Right hindlimb (tissue), 1 donor: ENCODE data around the gene ARHGAP6.
"Not testable (repeated sequence)": the region's sequence is repeated elsewhere in the genome, so short reads cannot be mapped to it uniquely, and the experiment has no call there.

ENCODE experiments used
- DNase-seq: peaks from one replicate; pipeline ENCODE4 v3.0.0-alpha.2; 2018

The ARHGAP6 gene

GRCh38 chrX:11272290-11272689, 393.4 kb downstream of the ARHGAP6 start:
- no peak for DNase-seq

- DNase-seq: no peak
Observed at GRCh38 chrX:11269996-11270395, 395.7 kb downstream of the ARHGAP6 start.

GRCh38 chrX:11269006-11269405, 396.7 kb downstream of the ARHGAP6 start:
- DNase-seq: no peak

- DNase-seq: no peak
Observed at GRCh38 chrX:11267425-11267824, 398.3 kb downstream of the ARHGAP6 start.

GRCh38 chrX:11266573-11267003, 399.1 kb downstream of the ARHGAP6 start:
- DNase-seq: peak; percentile 23

- no peak for DNase-seq
Observed at GRCh38 chrX:11265352-11265751, 400.4 kb downstream of the ARHGAP6 start.

DNA sequence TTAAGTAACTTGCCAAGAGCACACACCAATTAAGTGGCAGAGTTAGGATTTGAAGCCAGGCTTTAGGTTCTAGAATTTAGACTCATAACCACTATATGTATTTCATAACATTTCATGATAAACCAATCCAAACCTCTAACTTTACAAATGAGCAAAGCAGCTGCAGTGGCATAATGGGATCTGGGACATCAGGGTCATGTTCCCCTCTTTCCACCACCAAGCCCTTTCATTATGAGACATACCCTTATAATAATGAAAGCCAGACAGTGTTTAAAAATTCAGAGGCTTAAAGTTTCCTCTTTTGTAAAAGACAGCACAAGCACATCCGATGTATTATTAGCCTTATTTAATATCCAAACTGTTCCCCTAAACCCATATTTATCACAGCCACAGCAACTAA, 400.8 kb downstream of the ARHGAP6 start:
- DNase-seq: no peak

DNA sequence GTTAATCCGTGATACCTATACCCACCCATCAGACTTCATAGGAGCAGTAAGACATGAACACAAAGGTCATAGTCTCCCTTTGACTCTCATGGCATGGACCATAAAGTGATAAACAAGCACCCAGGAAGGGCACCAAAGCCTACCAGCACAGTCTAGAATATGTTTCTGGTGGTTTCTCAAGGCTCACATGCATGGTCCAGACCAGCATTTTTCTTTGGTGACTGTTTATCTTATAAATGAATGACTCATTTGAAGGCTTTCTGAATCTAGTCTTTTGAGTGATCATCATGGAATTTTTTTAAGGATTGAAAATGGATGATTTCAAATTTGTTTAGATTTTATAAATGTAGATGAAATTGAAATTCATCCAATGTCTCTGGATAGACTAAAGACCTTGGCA, 404.5 kb downstream of the ARHGAP6 start:
- DNase-seq: no peak

- no peak for DNase-seq
Observed at GRCh38 chrX:11259437-11259836, 406.3 kb downstream of the ARHGAP6 start.

DNA sequence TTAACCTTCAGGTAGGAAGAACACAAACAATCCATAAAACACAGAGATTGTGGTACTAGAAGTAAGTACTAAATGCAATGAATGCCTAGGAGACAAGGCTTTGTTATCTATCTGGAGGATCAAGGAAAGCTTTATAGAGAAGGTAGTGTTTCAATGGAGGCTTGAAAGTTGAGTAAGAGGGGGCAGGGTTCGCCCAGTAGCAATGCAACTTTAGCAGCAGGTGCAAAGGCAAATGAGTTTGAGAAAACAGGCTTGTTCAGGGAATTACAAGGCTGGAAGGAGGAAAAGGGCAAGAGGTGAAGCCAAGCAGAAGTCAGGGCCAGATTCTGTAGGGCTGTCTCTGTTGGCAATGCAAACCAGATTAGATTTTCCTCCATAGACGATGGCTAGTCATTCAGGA, 408.0 kb downstream of the ARHGAP6 start:
- no peak for DNase-seq

DNA sequence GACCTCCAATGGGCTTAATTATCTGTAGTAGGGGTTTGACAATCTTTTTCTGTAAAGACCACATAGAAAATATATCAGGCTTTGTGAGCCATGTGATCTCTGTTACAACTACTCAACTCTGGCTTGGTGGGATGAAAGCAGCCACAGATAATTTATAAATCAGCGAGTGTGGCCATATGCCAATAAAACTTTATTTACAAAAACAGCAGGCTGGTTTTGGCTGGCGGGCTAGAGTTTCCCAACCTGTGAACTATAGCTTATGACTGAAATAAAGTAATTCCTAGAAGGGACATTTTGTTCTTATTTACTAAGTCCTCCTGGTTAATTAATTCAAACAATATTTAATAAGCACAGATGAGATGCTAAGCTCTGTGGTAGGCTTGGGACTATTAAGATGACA, 408.4 kb downstream of the ARHGAP6 start:
- no peak for DNase-seq

DNA sequence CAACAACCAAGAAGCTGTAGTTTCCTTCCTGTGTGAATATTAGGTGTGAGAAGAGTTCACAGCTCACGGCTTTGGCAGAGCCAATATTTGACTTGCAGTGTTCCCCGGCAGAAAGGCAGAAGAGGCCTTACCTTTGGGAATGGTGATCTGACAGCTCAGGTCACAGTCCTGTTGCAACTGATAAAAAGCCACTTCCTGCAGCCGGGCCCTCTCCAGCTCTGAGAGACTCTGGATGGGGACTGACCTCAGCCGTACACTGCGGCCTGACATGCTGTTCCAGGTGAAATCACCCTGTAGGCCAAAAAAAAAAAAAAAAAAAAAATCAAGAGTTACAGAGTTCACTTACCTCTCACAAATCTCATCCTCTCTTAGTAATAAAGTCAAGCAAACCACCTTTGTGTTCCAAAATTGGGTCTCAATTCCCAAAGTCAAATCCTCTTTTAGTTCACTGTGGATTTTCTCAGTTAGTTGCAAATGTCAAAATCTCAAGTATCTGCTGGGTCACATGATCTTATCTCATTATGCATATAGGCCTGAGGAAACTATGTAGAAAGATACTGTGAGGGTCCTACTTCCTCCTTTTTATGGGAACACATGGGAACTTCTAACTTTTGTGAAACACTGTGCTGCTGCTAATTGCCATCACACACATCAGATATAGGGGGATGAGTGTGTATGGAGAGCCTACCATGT, 411.2 kb downstream of the ARHGAP6 start:
- DNase-seq: no peak

DNA sequence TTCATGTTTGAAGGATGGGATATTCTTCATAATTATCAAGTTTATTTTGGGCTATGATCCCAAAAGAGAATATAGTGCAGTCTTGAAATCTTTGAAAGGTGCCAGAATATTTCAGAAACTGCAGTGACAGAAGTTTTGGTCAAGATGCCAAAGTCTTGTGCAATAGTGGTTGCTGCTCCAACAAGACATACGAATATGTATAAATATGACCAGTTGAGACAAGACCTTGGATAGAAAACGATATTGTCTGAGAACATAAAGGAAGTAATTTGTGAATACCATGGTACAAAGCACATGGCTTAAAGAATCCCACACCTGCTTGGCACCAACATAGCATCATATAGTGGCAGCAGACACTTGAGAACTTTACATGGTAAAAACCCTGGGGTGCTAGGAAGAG, 421.1 kb downstream of the ARHGAP6 start:
- peak; percentile 35 for DNase-seq

- DNase-seq: no peak
Observed at GRCh38 chrX:11242704-11243103, 423.0 kb downstream of the ARHGAP6 start.

DNA sequence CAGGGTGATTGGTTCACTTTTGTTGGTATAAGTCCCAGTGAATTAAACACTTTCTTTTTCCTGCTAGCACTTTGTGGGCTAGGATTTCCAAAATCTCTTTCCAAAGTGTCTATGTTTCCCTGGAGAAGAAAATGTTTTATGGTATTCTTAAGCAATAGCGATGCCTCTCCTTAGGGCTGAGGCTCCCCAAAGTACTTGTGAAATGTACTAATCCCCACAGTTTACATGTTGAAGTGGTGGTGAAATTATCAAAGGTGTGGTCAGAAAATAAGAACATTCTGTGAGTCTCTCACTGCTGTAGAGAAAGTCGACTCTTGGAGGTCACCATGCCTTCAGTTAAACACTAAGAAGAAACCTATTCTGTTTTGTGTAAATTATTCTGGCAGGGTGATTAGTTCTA, 424.0 kb downstream of the ARHGAP6 start:
- no peak for DNase-seq

DNA sequence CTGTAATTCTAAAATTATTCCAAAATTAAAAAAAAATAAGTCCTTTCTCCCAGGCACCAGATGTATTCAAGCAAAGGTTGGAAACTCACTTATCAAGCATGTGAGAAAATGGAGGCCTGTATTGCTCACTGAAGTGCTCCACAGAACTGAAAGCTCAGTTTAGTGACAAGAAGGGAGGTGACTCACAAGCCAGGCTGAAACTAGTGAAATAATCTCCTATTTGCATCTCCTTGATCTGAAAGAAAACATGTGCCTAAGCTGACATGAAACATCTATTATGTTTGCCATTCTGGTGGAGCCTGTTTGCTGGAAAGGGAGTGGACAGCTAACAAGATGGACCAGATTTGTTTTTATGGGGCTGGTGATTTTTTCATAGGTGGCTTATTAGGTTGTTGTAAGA, 426.5 kb downstream of the ARHGAP6 start:
- DNase-seq: no peak

- DNase-seq: not testable (repeated sequence)
Observed at GRCh38 chrX:11235377-11235776, 430.3 kb downstream of the ARHGAP6 start.

- DNase-seq: no peak
Observed at GRCh38 chrX:11215191-11215921, 450.4 kb downstream of the ARHGAP6 start.

- no peak for DNase-seq
Observed at GRCh38 chrX:11214346-11215190, 451.2 kb downstream of the ARHGAP6 start.

DNA sequence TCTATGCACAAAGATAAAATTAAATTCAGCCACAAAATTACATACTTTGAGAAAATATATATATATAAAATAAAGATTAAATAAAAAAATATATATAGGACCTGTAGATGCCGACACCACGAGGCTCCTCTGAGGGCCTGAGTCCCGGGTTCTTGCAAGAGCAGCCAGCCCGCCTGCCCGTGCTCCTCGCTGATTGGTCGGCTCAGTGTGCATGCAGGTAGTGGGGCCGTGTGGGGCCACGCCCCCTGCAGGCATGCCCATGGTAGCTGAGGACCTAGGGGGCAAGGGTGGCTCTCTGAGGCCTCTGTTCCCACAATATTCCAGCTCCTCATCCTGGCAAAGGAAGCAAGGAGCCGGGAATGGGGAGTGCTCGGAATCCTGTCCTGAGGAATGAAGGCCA, 453.0 kb downstream of the ARHGAP6 start:
- DNase-seq: no peak

- no peak for DNase-seq
Observed at GRCh38 chrX:11210415-11210801, 455.3 kb downstream of the ARHGAP6 start.

GRCh38 chrX:11209798-11210414, 455.8 kb downstream of the ARHGAP6 start:
- no peak for DNase-seq

DNA sequence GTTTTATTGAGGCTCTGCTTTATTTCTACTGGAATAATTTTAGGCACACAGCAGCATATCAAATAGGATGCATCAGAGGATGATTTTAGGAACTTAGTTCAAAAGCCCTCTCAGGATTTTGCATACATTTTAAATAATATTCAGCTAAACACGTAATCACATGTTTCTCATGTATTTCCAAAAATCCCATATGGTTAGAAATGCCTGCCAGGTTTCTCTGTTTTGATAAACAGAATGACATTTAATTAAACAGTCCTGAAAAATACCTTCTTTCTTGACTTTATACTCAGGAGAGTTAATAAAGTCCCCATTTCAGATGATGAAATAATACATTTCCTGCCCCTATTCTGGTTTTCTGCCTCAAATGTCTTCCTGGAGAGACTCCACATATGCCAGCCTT, 459.0 kb downstream of the ARHGAP6 start:
- no peak for DNase-seq
